ENCODE results near the gene SIDT1.

Gene SIDT1

GRCh38 chr3:113660896-113661295, 128.5 kb downstream of the SIDT1 start:
- DNase-seq (ENCODE audit: low read depth) = peak; percentile 26
- H3K4me3 ChIP-seq (ENCODE audit: low read depth, low read length) = no peak overlapping the region

- H3K4me3 ChIP-seq (ENCODE audit: low read depth, low read length) = no peak overlapping the region
- no peak for DNase-seq (ENCODE audit: low read depth)
Observed at GRCh38 chr3:113662824-113663223, 130.5 kb downstream of the SIDT1 start.

DNA sequence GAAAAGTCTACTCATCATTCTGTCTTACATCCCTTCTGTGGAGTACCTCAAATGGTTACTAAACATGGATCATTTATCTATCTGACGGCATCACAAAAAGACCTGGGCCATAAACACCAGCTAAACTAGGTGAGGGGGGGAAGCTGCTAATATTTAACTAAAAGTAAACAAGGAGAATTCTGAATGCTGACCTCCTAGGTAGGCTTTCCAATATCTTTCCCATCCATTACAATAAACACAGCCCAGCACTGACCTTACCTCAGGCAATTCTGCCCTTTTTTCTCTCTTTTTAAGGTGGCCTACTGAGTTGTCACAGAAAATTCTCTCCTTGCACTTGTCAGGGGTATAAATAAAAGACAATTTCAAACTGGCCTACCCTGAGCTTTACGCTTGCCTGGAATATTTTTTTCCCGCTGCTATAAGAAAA, 131.0 kb downstream of the SIDT1 start:
- no peak overlapping the region for H3K4me3 ChIP-seq (ENCODE audit: low read depth, low read length)
- no peak for DNase-seq (ENCODE audit: low read depth)

- DNase-seq (ENCODE audit: low read depth) = no peak
- H3K4me3 ChIP-seq (ENCODE audit: low read depth, low read length) = no peak overlapping the region
Observed at GRCh38 chr3:113663761-113664160, 131.4 kb downstream of the SIDT1 start.

- DNase-seq (ENCODE audit: low read depth) = no peak
- H3K4me3 ChIP-seq (ENCODE audit: low read depth, low read length) = no peak overlapping the region
Observed at GRCh38 chr3:113664523-113665094, 132.3 kb downstream of the SIDT1 start.

- no peak overlapping the region for H3K4me3 ChIP-seq (ENCODE audit: low read depth, low read length)
- DNase-seq (ENCODE audit: low read depth) = peak; percentile 26
Observed at GRCh38 chr3:113668015-113668414, 135.7 kb downstream of the SIDT1 start.

GRCh38 chr3:113673593-113673992, 141.2 kb downstream of the SIDT1 start:
- H3K4me3 ChIP-seq (ENCODE audit: low read depth, low read length) = no peak overlapping the region
- DNase-seq (ENCODE audit: low read depth) = no peak

GRCh38 chr3:113676261-113676660, 143.9 kb downstream of the SIDT1 start:
- no peak overlapping the region for H3K4me3 ChIP-seq (ENCODE audit: low read depth, low read length)
- DNase-seq (ENCODE audit: low read depth) = no peak

GRCh38 chr3:113677737-113678136, 145.4 kb downstream of the SIDT1 start:
- no peak for DNase-seq (ENCODE audit: low read depth)
- no peak overlapping the region for H3K4me3 ChIP-seq (ENCODE audit: low read depth, low read length)

DNA sequence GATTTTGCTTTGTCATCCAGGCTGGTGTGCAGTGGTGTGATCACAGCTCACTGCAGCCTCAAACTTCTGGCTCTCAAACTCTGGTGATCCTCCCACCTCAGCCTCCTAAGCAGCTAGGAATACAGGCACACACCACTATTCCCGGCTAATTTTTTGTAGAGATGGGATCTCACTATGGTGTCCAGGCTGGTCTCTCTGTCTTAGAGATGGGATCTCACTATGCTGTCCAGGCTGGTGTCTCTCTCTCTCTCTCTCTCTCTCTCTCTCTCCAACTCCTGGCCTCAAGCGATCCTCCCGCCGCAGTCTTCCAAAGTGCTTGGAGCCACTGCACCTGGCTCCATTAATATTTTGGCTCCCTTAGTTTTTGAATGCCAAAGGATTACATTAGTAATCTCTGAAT, 146.4 kb downstream of the SIDT1 start:
- no peak for DNase-seq (ENCODE audit: low read depth)
- H3K4me3 ChIP-seq (ENCODE audit: low read depth, low read length) = no peak overlapping the region
